ENCODE results near the gene FBXW8.
A peak's percentile ranks its signal among the peaks of the same experiment; 100 is the strongest.

FBXW8 gene

DNA sequence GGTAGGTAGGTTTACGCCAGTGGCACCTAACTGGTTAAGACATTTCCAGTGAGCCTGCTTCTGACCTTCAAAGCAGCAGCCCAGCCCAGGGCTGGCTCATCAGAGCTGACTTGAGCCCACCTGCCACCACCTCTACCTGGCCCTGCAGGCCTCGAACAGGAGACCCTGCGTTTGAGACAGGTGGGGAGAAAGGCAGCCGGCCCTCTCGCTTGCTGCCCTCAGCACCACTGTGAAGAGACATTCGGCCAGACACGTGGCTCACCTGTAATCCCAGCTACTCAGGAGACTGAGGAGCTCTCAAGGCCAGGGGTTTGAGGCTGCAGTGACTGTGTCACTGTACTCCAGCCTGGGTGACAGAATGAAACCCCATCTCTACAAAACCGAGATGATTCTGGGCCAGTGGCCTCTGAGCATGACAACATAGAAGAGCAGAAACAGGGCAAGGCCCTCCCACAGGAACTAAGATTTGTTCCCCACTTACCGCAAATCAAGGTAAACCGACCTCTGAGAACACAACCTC is 114.3 kb downstream of the FBXW8 start:
- DNase-seq = no peak

DNA sequence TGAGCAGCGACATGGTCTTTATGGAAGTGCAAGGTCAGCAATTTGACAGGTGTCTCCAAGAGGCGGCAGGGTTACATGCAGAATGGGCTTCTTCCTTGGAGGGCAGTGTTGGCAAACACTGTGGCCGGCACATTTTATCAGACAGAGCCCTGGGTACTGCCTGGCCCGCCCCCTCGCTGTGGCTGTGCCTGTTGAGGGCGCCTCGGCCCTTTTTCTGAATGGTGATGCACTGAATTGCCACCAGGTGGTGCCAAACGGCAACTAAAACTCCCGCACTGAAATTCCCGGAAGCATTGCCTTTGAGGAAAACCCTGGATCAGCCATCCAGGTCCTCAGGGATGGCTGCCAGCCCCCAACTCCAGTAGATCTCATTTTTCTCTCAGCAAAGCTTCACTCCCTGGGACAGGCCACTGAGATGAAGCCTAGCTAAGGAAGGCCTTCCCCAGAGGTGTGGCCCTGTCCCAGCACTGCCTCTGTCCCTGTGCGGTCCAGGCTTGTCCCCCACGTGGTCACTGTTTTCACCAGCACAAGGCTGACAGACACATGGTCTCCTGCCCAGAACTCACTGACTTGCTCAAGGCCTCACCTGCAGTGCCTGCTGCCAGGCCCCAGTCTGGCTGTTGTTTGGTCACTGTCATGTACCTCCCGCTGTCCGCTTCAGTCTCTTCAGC is 114.9 kb downstream of the FBXW8 start:
- DNase-seq = peak in 12 of 14 donors; percentile 26 to 83 (median 60)

DNA sequence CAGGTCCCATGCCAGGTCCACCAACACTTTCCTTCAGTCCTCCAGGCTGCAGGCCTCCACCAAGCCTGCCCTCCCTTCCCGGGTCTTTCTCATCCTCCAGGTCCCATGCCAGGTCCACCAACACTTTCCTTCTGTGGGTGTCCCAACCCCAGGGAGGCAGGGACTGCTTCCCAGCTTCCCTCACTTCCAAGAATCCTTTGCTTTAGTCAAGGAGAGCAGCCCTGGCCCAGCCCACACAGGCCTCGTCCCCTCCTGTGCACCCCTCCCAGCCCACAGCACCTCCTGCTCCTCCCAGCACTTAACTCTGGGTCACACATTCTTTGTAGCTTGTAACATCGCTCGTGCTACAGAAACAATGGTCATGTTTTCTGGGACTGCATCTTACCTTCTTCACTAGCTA is 115.6 kb downstream of the FBXW8 start:
- DNase-seq = peak in 1 of 14 donors; percentile 16

DNA sequence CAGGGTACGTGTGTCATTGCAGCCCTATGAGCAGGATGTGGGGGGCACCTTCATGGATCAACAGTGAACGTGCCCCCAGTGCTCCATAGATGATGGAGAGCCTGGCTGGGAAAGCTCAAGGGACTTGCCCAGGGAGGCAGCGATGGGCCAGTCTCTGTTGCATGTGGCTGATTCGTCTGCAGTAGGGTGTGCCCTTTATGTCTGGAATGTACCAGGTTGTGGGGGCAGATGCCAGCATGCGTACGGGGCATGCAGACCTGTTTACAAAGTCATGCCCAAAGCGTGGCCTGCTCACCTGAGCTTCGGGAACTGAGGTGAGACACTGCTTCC is 116.1 kb downstream of the FBXW8 start:
- no peak for DNase-seq

DNA sequence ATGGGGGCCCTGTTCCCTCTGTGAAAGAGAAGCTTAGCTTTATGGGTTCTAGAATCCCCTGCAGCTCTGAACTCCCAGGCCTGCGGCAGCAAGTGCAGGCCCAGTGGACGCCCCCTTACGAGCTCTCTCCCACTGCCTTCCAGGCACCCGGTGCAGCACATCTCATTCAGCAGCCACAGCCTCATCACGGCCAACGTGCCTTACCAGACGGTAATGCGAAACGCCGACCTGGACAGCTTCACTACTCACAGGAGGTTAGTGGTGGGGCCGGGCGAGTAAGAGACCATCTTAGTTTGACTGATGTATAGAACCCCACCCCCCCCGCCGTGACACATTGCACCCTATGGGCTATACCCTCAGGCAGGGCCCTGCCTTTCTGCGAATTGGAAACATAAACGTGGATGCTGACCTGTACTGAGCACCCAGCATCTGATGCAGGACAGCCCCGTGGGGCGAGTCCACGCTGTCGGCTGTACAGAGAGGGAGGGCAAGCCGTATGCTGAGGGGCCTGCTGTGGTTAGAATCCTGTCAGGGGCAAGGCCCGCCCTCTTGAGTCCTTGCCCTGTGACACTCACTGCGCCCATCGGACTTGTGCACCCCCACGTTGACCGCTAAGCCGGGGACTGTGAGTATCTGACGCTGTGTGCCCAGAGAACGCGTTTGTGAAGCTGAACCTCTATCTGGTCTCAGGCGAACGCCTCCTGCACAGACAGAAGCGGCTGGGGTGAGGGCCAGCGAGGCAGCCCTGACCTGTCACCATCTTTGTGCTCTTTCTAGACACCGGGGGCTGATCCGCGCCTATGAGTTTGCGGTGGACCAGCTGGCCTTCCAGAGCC is 116.7 kb downstream of the FBXW8 start:
- DNase-seq = no peak

DNA sequence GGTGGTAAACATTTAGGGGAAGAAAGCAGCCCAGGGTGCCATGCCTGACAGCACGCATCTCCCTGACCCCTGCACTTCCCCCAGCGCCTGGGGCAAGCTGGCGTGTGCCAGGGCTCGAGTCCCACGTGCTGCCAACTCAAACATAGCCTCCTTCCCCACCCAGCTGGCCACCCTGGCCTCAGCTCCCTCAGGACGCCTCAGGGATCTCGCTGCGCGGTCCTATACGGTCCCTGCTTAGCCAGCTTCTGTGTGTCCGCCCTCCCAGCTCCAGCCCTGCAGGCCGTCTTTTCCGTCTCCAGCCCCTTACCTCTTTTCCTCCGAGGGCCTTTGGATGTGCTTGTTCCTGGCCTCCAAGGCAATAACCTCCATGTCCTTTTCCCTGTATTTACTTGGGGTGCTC is 117.5 kb downstream of the FBXW8 start:
- DNase-seq = no peak

DNA sequence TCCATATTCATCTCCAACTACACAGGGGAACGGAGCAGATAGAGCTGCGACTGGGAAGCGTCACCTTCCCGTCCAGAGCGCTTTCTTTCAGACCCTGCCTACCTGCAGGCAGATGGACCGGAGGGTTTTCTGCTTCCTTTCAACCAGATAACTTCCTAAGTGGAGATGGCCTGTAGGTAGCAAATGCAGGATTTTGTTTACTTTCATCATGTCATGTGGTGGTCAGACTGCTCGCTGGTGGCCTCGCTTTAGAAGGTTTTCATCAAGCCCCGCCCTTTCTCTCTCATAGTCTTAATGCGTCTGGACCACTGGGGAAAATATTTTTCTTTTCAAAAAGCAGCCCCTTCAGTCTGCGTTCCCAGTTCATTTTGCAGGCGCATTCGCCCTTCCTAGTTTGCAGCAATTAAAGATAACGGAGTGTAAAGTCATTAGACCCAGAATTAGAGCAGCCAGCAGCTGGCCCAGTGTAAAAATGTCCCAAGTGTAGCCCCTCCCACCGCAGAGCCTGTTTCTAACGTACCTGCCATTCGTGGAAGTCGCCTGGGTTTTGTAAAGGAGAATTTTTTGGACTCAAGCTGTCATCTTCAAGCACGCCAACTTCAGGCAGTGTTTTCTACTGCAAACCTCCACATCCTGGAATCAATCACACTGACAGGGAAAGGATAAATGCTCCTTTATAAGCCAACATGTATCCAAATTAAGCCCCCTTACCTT is 119.6 kb downstream of the FBXW8 start:
- DNase-seq = no peak

DNA sequence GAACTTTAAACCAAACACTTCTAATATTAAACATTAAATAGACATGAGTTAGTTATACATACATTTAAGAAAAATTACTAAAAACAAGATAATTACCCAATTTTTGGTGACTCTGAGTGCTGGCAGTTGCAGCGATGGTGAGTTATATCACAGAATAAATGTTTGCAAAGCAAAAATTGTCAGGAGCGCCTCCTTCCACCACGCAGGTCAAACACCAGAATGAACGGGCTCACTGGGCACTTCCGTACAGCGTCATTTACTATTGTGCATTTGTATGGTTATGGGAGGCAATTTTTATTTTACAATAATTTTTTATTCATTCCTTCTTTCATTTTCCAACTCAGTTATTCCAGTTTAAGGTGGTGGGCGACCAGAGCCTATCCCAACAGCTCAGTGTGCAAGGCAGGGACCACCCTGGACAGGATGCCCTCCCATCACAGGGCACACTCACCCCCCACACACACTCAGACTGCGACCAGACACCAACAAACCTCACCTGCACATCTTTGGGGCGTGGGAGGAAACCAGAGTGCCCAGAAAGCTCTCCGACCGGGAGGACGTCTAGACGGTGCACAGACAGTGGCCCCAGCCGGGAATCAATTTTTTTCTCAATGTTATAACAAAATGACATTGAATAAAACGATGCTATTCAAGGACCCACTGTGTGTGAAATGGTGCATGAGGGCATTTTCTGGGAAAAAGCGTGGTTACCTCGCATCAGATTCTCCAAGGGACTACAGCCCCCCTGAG is 121.3 kb downstream of the FBXW8 start:
- DNase-seq = no peak

DNA sequence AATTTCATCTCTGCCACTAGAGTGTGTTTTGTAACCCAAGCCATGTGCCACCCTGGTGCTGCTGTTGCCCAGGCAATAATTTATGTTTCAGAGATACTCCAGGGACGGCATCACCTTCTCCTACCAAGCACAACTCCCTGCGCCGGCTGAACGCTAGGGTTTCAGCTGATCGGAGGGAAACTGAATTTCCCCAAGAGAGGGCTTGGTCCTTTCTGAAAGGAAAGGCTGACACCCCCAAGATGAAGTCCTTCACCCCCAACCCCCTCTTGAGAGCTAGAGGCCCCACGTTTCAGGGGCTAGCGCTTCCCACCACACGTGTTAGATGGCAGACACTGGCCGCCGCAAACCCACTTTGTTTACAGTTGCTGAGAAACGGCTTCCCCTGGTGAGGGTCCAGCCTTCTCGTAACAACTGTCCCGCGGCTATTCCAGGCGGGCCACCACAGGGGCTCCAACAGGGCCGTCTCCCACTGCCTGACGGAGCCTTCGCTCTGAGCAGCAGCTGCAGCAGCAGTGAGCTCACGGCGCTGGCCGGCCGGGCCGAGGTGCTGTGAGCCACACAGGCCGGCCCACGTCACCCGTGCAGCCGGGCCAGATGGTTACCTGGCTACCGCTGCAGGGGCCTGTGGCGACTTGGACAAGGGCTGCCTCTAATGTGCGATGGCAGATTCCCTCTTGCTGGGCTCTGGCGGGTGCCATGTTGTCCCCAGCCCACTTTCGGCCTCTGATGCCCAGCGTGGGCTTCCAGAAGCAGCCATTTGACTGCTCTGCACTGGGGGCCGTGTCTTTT is 122.0 kb downstream of the FBXW8 start:
- peak in 4 of 14 donors; percentile 1 to 38 (median 29) for DNase-seq

DNA sequence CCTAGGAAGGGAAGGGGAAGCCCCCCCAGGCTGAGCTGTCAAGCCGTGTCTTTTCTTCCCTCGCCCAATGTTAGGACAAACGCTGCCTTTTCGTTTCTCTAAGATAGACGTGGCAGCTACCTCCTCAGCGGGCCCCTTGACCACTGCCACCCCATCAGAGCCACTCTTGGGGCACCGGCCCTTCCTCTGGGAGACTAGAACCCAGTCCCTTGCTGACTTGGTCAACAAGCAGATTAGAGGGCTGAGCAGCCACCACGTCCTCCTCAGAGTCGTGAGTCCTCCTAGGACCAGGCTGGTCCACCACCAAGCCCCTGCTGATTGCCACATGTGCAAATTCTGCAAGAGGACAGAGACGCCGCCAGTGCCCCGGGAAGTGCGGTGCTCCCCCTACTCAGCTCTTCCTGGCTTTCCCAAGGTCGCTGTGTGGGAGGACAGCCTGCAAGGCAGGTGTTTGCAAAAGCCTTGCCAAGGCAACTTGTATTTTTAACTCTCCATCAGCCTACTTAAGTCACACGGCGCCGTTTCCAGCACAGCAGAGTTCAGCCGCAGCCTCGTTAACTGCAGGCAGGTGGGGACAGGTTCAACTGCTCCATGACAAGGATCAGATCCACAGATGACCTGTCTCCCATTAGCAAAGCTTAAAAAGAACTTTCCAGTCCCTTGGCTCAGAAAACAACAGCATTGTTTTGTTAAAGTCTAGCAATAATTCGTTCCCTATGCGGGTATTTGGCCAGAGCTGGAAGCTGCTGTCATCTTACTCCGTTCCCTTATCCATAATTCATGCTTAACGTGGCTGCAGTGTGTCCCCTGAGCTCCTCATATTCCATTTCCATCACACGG is 122.9 kb downstream of the FBXW8 start:
- DNase-seq = no peak

DNA sequence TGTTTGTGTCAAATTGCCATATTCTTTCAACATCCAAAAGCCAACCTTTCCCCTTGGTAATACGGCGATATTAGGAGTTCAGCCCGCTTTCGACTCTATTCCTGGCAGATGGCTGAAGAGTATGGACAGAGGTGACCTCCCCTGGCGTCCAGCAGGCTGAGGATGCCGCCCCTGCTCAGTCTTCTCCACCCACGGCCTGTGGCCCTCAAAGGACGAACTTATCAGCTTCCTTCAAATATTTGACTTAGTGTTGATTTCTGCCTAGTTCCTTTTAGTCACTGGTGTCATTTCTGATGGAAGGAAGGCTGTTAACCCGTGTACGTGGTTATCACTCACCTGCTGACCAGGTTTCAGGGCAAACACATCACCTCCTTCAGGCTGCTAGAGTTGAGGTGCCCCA is 123.5 kb downstream of the FBXW8 start:
- no peak for DNase-seq

DNA sequence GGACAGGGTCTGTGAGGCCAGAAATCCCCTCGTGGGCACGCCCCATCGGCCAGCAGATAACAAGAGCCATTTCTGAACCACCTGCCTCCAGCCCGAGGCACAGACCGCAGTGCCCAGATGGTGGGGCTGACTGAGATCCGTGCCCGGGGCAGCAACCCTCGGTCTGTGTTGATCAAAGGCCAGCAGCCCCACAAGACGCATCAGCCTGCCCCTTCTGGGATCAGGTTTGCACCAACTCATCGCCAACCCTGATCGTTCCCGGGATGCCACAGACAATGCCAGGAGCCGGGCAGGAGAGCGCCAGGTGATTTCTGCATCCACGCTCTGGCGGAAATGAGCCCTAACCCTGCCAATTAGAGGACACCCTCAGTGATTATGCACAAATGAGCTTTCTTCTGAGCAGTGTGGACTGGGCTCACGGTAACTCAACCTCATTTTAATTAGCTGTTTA is 124.0 kb downstream of the FBXW8 start:
- peak in 1 of 14 donors; percentile 57 for DNase-seq

DNA sequence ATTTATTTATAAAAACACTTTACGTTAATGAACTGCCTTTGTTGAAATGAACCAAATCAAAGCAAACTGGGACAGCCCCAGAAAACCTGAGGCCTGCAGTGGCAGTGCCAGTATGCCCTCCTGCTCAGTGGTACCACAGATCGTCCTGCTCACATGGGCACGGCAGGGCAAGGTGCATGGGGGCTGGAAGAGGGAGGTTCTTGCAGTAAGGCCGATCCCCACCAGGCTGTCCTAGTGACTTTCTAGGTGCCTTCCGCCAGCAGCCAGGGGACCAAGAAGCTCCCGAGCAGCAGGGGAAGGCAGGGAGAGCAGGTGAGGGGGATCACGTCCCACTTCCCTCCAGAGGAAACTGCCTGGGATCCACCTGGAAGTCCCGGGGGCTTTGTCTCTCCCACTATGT is 124.5 kb downstream of the FBXW8 start:
- no peak for DNase-seq

DNA sequence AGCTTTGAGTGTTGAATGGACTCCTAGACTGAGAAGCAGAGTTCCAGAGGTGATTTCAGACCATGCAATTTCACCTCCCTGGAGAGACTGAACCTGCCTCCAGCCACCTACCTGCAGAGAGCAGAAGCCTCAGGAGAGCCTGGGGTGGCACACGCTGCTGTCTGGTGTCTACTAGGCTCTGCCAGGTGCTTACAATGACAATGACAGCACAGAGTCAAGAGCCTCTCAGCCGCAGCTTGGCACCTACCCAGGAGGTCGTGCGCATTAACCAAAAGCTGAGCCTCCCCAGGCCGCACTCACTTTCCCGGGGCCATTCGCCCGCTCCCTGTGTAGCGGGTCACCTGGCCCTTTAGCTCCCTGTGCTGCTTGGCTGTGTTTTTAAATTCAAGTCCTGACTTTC is 125.3 kb downstream of the FBXW8 start:
- no peak for DNase-seq

DNA sequence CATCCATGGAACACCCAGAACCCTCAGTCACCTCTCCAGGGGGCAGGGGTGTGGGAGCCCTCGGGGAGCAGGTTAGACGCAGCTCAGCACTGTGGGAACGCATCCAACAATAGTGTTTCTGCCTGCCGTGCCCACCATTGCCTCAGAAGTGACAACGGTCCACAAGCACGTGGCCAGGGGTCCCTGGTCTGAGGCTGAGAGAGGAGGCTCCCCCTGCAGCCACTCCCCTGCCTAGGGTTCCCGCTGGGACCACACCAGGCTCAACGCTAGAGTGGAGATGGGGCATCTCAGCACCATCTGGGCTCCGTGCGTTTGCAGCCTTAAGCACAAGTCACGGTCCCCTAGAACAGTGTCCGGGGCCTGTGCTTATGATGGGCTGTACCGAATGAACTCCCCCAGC is 125.8 kb downstream of the FBXW8 start:
- no peak for DNase-seq

DNA sequence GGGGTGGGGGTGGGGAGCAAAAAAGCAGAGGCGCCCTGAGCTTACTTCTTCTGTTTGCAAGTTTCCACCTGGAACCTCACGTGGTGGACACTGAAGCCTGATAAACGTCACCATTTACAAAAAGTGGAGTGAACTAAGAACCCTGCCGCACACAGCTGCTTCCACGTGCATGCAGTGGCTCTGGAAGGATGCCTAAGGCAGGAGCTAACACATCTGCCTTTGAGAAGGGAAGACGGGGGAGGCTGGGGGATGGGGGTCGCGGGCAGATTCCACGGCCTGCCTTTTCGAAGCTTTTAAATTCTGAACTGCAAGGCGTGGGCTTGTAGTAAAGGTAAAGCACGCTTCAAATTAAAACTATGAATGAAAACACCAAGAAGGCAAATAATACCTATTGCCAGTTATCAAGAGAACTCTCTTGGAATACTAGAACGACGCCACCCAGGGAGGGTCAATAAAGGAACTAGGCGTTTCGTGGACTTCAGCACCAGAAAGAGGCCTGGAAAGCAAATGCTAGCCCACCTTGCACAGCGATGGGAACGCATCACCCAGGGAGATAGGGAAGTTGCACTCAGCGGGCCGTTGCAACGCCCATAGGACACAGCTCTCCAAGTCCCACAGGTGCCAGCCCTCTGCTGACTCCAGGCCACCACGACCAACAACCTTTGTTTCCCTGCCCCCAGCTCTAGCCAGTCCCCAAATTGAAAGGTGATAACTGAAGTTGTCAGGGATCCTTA is 126.7 kb downstream of the FBXW8 start:
- DNase-seq = no peak

DNA sequence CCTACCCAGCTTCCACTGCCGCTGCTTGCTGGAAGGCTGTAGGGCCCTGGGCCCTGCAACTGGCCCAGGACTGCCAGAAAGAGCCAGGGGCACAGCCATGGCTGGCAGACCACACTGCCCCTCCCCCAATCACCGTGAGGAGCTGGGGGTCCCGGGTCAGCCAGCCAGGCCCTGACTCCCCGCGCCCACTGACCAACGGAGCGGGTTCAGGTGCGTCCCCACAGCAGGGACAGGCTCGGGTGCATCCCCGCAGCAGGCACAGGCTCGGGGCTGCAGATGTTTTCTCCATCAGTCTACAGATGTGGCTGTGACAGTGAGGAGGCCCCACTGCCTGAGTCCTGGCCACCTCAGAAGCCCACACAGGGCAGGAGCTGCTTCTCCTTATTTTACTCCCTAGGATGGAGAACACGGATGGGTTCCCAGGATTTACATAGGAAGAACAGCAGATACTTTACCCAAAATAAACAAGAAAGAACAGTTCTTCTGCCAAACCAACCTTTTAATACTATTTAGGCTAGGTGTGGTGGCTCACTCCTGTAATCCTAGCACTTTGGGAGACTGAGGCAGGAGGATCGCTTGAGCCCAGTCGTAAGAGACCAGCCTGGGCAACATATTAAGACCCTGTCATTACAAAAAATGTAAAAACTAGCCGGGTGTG is 127.4 kb downstream of the FBXW8 start:
- no peak for DNase-seq

DNA sequence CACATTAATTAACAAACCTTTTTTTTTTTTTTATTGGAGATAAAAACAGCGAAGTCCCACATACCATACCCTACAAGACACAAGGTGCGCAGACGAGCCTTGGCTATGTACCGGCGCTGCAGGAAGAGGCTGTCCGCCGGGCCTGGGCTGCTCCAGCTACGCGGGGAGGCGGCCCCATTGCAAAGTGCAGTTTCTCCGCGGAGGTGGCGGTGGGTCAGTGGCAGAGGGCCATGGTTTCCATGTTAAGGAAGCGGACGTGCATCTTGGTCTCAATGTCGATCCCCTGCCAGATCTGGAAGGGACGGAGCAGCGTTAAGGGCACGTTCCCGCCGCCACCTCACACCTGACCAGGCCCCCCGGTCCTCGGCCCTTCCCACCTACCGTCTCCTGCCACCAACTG is 128.2 kb downstream of the FBXW8 start:
- DNase-seq = no peak

DNA sequence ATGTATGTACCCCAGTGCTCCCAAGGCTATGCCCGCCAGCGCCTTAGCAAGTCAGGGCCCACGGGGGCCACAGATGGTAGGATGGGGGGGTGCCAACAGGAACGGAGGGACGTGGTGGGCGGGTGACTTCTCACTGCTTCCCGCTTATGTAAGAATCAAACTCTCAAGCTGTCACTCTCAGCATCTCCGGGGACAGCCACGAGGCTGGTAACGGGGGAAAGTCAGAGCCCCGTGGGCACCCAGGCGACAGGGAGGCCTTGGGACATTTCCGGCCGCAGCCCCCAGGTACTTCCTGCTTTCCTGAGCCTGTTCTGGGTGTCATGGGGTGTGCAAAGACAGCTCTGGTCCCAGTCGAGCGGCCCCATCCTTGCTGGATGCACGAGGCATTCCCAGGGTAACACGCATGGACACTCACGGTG is 129.2 kb downstream of the FBXW8 start:
- DNase-seq = no peak
